Suprapubic skin (tissue), 4 donors: Measurements from ENCODE around the gene IL17REL. TPM values are rescaled to one million over a fixed set of nuclear protein-coding genes. Genes with fewer than 3 reads are reported as not detected.

Experiments used
- DNase-seq, 2 donors: peaks; one replicate each; pipeline ENCODE4 v3.0.0-alpha.2; 2019; ENCODE audit warnings: low spot score in 2 of 2
- H3K27ac ChIP-seq: fragments of 200-600 bp; sonication (generic); one replicate; pipeline ENCODE4 v1.5.1; 2019
- H3K27me3 ChIP-seq: fragments of 200-600 bp; sonication (generic); one replicate; pipeline ENCODE4 v1.5.1; 2019
- H3K36me3 ChIP-seq: fragments of 200-600 bp; sonication (generic); one replicate; pipeline ENCODE4 v1.5.1; 2019
- H3K4me1 ChIP-seq: fragments of 200-600 bp; sonication (generic); one replicate; pipeline ENCODE4 v1.5.1; 2019
- H3K4me3 ChIP-seq: fragments of 200-600 bp; sonication (generic); one replicate; pipeline ENCODE4 v1.5.1; 2019; ENCODE audit warnings: mild to moderate bottlenecking
- H3K9me3 ChIP-seq: fragments of 200-600 bp; sonication (generic); one replicate; pipeline ENCODE4 v1.5.1; 2019
- EP300 ChIP-seq: sonication (generic); formaldehyde crosslinking; IDR thresholded peaks from one replicate; pipeline ENCODE4 v1.6.1; 2017; ENCODE audit warnings: antibody characterized with exemption
- POLR2A ChIP-seq, 2 donors: fragments of 450-650 bp; IDR thresholded peaks; one replicate each; pipeline ENCODE4 v1.6.1; 2017; ENCODE audit warnings: antibody characterized with exemption in 2 of 2, mild to moderate bottlenecking in 2 of 2, moderate library complexity in 2 of 2
- POLR2AphosphoS5 ChIP-seq, 3 donors: sonication (generic); formaldehyde crosslinking; IDR thresholded peaks; one replicate each; pipeline ENCODE4 v1.6.1; 2017; ENCODE audit warnings: antibody characterized with exemption in 3 of 3
- WGBS: methylation state at CpG from one replicate; pipeline ENCODE4 v1.1.5; 2018; 5-methylcytosine and 5-hydroxymethylcytosine counted together
- total RNA-seq, 4 donors: library from RNA; depleted of rRNA; stranded (reverse); fragments of >200 nt; gene quantifications; one replicate each; pipeline ENCODE4 v1.1.0, GENCODE V29; 2016
- TF ChIP-seq, protein P1 (sequence below), 2 donors: fragments of 200-600 bp in 1 of 2; fragments of 450-650 bp in 1 of 2; sonication (generic) in 1 of 2; IDR thresholded peaks; one replicate each; pipeline ENCODE4 v1.5.1; 2016 to 2019; ENCODE audit warnings: antibody characterized with exemption in 2 of 2, mild to moderate bottlenecking in 1 of 2, moderate library complexity in 1 of 2

Gene IL17REL
- total RNA-seq, 4 donors from 2014 or later = not detected

DNA sequence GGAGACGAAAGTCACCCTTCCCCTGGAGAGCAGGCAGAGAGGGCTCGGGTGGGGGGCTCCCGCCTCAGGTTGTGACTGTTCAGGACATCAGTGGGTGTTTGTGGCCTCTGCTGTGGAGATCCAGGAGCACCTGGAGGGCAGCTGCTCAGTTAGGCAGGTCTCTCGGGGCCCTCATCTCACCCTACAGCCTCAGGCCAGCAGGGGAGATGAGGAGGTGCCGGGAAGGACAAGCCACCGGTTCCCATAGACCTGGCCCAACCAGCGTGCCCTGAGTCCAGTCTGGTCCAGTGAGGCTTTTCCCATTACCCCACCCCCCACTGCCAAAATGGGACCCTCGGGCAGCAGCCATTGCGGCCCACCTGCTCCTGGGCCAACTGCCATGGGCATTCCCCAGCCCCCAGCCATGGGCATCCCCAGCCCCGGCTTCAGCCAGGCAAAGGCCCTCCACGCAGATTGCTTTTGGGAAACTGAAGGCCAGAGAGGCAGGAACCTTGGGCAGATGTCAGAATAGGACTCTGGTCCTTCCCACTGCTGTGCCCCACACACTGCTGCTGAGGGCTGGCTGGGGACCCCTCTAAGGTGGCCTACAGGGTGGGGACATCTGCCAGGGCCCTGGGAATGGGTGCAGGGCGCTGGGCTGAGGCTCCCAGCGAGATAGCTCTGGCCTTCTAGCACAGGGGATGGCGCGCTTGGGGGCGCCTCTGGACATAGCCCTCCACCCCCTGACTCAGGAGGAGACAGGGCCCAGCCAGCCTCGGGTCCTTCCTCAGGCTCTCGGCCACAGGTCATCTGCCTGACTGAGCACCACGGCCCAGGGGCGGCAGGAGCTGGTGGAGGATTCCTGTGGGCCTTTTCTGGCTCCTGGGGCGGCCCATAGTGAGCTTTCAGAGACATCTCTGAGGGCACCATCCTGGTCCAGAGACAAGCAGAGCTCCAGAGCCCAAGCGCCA is 47.2 kb downstream of the IL17REL start:
- TF ChIP-seq EP300 (no peak), POLR2AphosphoS5 (IDR thresholded peaks at IDR 0.05) (no peak), POLR2A (IDR thresholded peaks at IDR 0.05) (no peak)
- TF ChIP-seq, protein P1, sequence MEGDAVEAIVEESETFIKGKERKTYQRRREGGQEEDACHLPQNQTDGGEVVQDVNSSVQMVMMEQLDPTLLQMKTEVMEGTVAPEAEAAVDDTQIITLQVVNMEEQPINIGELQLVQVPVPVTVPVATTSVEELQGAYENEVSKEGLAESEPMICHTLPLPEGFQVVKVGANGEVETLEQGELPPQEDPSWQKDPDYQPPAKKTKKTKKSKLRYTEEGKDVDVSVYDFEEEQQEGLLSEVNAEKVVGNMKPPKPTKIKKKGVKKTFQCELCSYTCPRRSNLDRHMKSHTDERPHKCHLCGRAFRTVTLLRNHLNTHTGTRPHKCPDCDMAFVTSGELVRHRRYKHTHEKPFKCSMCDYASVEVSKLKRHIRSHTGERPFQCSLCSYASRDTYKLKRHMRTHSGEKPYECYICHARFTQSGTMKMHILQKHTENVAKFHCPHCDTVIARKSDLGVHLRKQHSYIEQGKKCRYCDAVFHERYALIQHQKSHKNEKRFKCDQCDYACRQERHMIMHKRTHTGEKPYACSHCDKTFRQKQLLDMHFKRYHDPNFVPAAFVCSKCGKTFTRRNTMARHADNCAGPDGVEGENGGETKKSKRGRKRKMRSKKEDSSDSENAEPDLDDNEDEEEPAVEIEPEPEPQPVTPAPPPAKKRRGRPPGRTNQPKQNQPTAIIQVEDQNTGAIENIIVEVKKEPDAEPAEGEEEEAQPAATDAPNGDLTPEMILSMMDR (IDR thresholded peaks at IDR 0.05) = no peak
- no peaks in the 10 kb centered on the region for H3K9me3 ChIP-seq
- DNase-seq = peak; percentile 67 to 78
- peak overlapping the region; percentile 99 for H3K27ac ChIP-seq
- peaks cover 32% of the 10 kb centered on the region for H3K36me3 ChIP-seq
- WGBS = 81% methylated on average over 13 of the region's 22 CpGs
- peak overlapping the region; percentile 97 for H3K4me3 ChIP-seq
- no peaks in the 10 kb centered on the region for H3K27me3 ChIP-seq
- peaks cover 75% of the 10 kb centered on the region for H3K4me1 ChIP-seq

DNA sequence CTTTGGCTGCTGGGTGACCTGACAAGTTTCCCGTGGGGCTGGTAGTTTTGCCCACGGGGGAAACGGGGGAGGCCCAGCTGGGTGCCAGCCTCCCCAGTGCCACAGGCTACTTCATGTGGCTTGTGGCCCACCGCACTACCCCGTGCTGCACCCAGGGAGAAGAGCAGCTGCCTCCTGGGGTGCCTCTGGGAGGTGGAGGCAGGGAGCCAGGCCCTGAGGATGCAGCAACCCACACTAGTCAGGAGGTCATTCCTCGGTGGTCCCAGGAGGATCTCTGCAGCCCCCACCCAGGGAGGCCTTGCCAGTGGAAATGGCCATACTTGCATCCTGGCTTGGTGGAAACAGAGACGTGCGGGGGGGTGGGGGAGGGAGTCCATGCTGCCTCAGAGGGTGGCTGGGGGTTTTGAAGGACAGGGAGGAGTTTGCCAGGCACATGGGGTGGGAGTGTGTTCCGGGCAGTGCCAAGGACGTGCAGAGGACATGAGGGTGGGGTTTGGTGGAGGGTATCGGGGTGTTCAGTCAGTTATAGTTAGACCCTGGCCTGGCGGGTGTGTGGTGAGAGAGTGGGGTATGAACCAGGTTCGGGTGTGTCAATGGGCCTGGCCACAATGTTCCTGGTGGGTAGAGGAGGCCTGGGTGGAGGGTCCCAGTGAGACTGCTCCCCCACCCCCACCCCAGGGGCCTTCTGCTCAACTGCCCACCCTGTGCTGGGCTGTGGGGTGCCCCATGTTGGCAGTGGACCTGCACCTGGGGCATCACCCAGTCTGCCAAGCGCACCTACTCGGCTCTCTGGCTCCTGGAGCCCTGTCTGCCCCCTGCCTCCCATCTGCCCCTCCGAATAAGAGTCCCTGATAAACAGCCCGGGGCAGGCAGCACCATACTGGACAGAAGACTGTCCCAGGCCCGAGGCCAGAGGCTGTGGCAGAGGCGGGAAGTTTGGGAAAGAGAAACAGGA is 48.2 kb downstream of the IL17REL start:
- H3K9me3 ChIP-seq = no peaks in the 10 kb centered on the region
- no peaks in the 10 kb centered on the region for H3K27me3 ChIP-seq
- 57% methylated on average over 14 of the region's 19 CpGs for WGBS
- H3K36me3 ChIP-seq = peaks cover 32% of the 10 kb centered on the region
- H3K27ac ChIP-seq = peak overlapping the region; percentile 99
- TF ChIP-seq EP300 = no peak
- TF ChIP-seq, protein P1 (IDR thresholded peaks at IDR 0.05) = no peak
- no peak for TF ChIP-seq POLR2A (IDR thresholded peaks at IDR 0.05)
- no peak for TF ChIP-seq POLR2AphosphoS5 (IDR thresholded peaks at IDR 0.05)
- peak overlapping the region; percentile 97 for H3K4me3 ChIP-seq
- peaks cover 73% of the 10 kb centered on the region for H3K4me1 ChIP-seq
- DNase-seq = peak; percentile 74 to 76

DNA sequence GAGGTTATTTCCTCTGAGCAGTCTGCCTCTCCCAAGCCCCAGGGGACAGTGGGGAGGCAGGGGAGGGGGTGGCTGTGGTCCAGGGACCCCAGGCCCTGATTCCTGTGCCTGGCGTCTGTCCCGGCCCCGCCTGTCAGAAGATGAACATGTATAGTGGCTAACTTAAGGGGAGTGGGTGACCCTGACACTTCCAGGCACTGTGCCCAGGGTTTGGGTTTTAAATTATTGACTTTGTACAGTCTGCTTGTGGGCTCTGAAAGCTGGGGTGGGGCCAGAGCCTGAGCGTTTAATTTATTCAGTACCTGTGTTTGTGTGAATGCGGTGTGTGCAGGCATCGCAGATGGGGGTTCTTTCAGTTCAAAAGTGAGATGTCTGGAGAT is 48.9 kb downstream of the IL17REL start:
- Histone ChIP-seq H3K4me1 (peaks cover 72% of the 10 kb centered on the region), H3K4me3 (peak overlapping the region; percentile 97), H3K27ac (peak overlapping the region; percentile 99), H3K36me3 (peaks cover 32% of the 10 kb centered on the region), H3K27me3 (no peaks in the 10 kb centered on the region), H3K9me3 (no peaks in the 10 kb centered on the region)
- WGBS = 44% methylated on average over 6 of the region's 6 CpGs
- peak in 1 of 2 donors; percentile 71 for DNase-seq
- TF ChIP-seq POLR2AphosphoS5 (IDR thresholded peaks at IDR 0.05) (no peak), EP300 (no peak), POLR2A (IDR thresholded peaks at IDR 0.05) (no peak)
- TF ChIP-seq, protein P1 (IDR thresholded peaks at IDR 0.05) = no peak

DNA sequence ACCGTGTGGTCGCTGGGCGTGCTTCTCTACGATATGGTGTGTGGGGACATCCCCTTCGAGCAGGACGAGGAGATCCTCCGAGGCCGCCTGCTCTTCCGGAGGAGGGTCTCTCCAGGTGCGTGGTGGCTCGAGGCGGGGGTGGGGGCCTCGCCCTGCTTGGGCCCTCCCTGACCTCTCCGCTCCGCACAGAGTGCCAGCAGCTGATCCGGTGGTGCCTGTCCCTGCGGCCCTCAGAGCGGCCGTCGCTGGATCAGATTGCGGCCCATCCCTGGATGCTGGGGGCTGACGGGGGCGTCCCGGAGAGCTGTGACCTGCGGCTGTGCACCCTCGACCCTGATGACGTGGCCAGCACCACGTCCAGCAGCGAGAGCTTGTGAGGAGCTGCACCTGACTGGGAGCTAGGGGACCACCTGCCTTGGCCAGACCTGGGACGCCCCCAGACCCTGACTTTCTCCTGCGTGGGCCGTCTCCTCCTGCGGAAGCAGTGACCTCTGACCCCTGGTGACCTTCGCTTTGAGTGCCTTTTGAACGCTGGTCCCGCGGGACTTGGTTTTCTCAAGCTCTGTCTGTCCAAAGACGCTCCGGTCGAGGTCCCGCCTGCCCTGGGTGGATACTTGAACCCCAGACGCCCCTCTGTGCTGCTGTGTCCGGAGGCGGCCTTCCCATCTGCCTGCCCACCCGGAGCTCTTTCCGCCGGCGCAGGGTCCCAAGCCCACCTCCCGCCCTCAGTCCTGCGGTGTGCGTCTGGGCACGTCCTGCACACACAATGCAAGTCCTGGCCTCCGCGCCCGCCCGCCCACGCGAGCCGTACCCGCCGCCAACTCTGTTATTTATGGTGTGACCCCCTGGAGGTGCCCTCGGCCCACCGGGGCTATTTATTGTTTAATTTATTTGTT is 49.6 kb downstream of the IL17REL start:
- peak; percentile 79 to 80 for DNase-seq
- H3K4me3 ChIP-seq = peak overlapping the region; percentile 97
- 59% methylated on average over 9 of the region's 63 CpGs for WGBS
- H3K4me1 ChIP-seq = peaks cover 73% of the 10 kb centered on the region
- TF ChIP-seq EP300 (no peak), POLR2A (IDR thresholded peaks at IDR 0.05) (no peak), POLR2AphosphoS5 (IDR thresholded peaks at IDR 0.05) (peak in 1 of 3 donors; percentile 3)
- TF ChIP-seq, protein P1 (IDR thresholded peaks at IDR 0.05) = no peak
- H3K27me3 ChIP-seq = no peaks in the 10 kb centered on the region
- H3K27ac ChIP-seq = peak overlapping the region; percentile 99
- no peaks in the 10 kb centered on the region for H3K9me3 ChIP-seq
- H3K36me3 ChIP-seq = peaks cover 32% of the 10 kb centered on the region
